Heart left ventricle (tissue), 16 donors: ENCODE results near the gene PRAMEF2. TPM values are rescaled to one million over a fixed set of nuclear protein-coding genes. Genes with fewer than 3 reads are reported as not detected.
"Not testable (repeated sequence)": the region's sequence is repeated elsewhere in the genome, so short reads cannot be mapped to it uniquely, and the experiment has no call there.

ENCODE experiments used
- ATAC-seq, 4 donors: fragments of 200-7000 bp; cut with Tn5 transposase; one replicate each; pipeline ENCODE4 v1.9.1; 2020 to 2022; ENCODE audit warnings: moderate library complexity in 4 of 4, mild to moderate bottlenecking in 3 of 4, moderate number of reproducible peaks in 1 of 4
- DNase-seq, 5 donors: peaks; one replicate each; pipeline ENCODE4 v3.0.0-alpha.2; 2020
- H3K27ac ChIP-seq, 12 donors: fragments of 200-600 bp; sonication (generic) in 4 of 12; one replicate each; pipeline versions ENCODE4 v1.5.0 to v1.8.0; 2016 to 2022; ENCODE audit warnings: mild to moderate bottlenecking in 2 of 12
- H3K27me3 ChIP-seq, 9 donors: fragments of 200-600 bp; sonication (generic) in 2 of 9; one replicate each; pipeline versions ENCODE4 v1.5.1 to v1.8.0; 2016 to 2022; ENCODE audit warnings: mild to moderate bottlenecking in 3 of 9
- H3K36me3 ChIP-seq, 9 donors: fragments of 200-600 bp; sonication (generic) in 2 of 9; one replicate each; pipeline versions ENCODE4 v1.5.0 to v1.8.0; 2018 to 2022; ENCODE audit warnings: mild to moderate bottlenecking in 2 of 9
- H3K4me1 ChIP-seq, 12 donors: fragments of 200-600 bp; sonication (generic) in 4 of 12; one replicate each; pipeline versions ENCODE4 v1.5.0 to v1.8.0; 2016 to 2022; ENCODE audit warnings: mild to moderate bottlenecking in 3 of 12
- H3K4me3 ChIP-seq, 12 donors: fragments of 200-600 bp; sonication (generic) in 4 of 12; one replicate each; pipeline versions ENCODE4 v1.5.0 to v1.8.0; 2017 to 2022; ENCODE audit warnings: mild to moderate bottlenecking in 9 of 12, moderate library complexity in 4 of 12
- H3K9me3 ChIP-seq, 12 donors: fragments of 200-600 bp; sonication (generic) in 4 of 12; one replicate each; pipeline versions ENCODE4 v1.5.0 to v1.8.0; 2016 to 2022; ENCODE audit warnings: mild to moderate bottlenecking in 1 of 12
- CTCF ChIP-seq, 12 donors: fragments of 200-600 bp; sonication (generic) in 4 of 12; IDR thresholded peaks; one replicate each; pipeline versions ENCODE4 v1.5.0 to v1.8.0; 2018 to 2022; ENCODE audit warnings: antibody characterized with exemption in 12 of 12, mild to moderate bottlenecking in 5 of 12
- POLR2A ChIP-seq, 2 donors: fragments of 450-650 bp; IDR thresholded peaks; one replicate each; pipeline ENCODE4 v1.6.1; 2017; ENCODE audit warnings: antibody characterized with exemption in 2 of 2, mild to moderate bottlenecking in 2 of 2, moderate library complexity in 2 of 2
- WGBS, 4 donors: extraction: QIAGEN DNeasy Blood & Tissue Kit in 2 of 4; methylation state at CpG; one replicate each; pipeline versions ENCODE4 v1.1.5 to v1.1.7; 2013 to 2018; 5-methylcytosine and 5-hydroxymethylcytosine counted together
- intact Hi-C, 10 donors: fragments of 100-400 bp; cut with DNase I; formaldehyde crosslinking; loops; one replicate each; pipeline versions ENCODE4 v1.11.1 to v1.14.2; 2022
- long read RNA-seq, 3 donors: library from polyadenylated mRNA; unstranded; transcript quantifications; one replicate each; pipeline ENCODE4 v2.0.0, GENCODE V29; 2020 to 2021
- polyA plus RNA-seq, 2 donors: library from polyadenylated mRNA; stranded (reverse); fragments of 200-250 nt; gene quantifications; one replicate each; pipeline ENCODE4 v1.2.3, GENCODE V29; 2013
- total RNA-seq, 9 donors: library from RNA; depleted of rRNA in 2 of 9; stranded (reverse); fragments of >200 nt in 2 of 9; fragmentation: NEBNext Ultra II Directional in 3 of 9; extraction: Animal tissue kit (Norgen Biotek cat#: 25700) in 3 of 9; gene quantifications; one replicate each; pipeline versions ENCODE4 v1.1.0 to v1.2.4, GENCODE V29; 2016 to 2023
- donor health status: ischemic (EF 13 %, LVEDD 7.1; RV severe dilation, severe dysfunction).
- donor health status: healthy with polysubstance abuse.
- donor health status: DM: no; HTN: yes; CAD: no.
- donor health status: DM: no; HTN: no; CAD: no.
- donor health status: ischemic (EF 25% LVEDD 6.9; RV normal size, moderate dysfunction).
- donor health status: ischemic (EF 25% LVEDD 5.7; RV mildly dilated, moderate dysfunction).
- donor health status: healthy.
- donor health status: DM: yes; HTN: yes; CAD: no.
- donor health status: ischemic (EF 35%, LVEDD 5.7; RV mildly dilated, moderate dysfunction).
- donor health status: nonischemic (EF 11% LVEDD 7.7; RV severe dilation, severe dysfunction).
- donor health status: DM: yes; HTN: yes; CAD: no.
- donor health status: PGD.
- donor health status: ischemic (EF 29% LVEDD 5.4; RV normal size, mild dysfunction).
- donor health status: nonischemic (EF 23%, LVEDD 6.1; RV moderate dilation, normal function).

PRAMEF2 gene
- total RNA-seq (not detected), polyA plus RNA-seq (not detected)
- long read RNA-seq, donor 1, result 0 reads
- long read RNA-seq, donor 2, result 0 reads
- long read RNA-seq, donor 3, result 0 reads

GRCh38 chr1:12856786-12857185, at the start of gene PRAMEF2:
PRAMEF2 (plus strand) TSS chr1:12857086; CDS start chr1:12859010, 1,924 bp downstream.
- H3K4me3 ChIP-seq, DNase-seq, intact Hi-C loops, H3K27ac ChIP-seq, H3K27me3 ChIP-seq, H3K36me3 ChIP-seq, H3K4me1 ChIP-seq, ATAC-seq, H3K9me3 ChIP-seq: not testable (repeated sequence)
- WGBS, 4 donors, result 30 to 83% (median 52%) methylated on average over 2 of the region's 2 CpGs

- DNase-seq (no peak), ATAC-seq (no peak)
- intact Hi-C loops, result no loop called here
- H3K9me3 ChIP-seq, result peaks cover 0 to 6% (median 0%) of the 10 kb centered on the region in 12 donors
- no peak for TF ChIP-seq POLR2A (IDR thresholded peaks at IDR 0.05)
- TF ChIP-seq CTCF (IDR thresholded peaks at IDR 0.05), result no peak
- no peak overlapping the region for H3K27ac ChIP-seq
- H3K4me1 ChIP-seq, result no peaks in the 10 kb centered on the region
- H3K36me3 ChIP-seq, result no peaks in the 10 kb centered on the region
- H3K4me3 ChIP-seq, result no peak overlapping the region
- 57 to 85% (median 79%) methylated on average over 1 of the region's 1 CpG for WGBS, 4 donors
- peaks cover 0 to 13% (median 0%) of the 10 kb centered on the region in 9 donors for H3K27me3 ChIP-seq
Observed at GRCh38 chr1:12809933-12810332, 47.0 kb upstream of the PRAMEF2 start.

GRCh38 chr1:12810691-12811408, 46.0 kb upstream of the PRAMEF2 start:
- Histone ChIP-seq H3K4me1 (no peaks in the 10 kb centered on the region), H3K27me3 (peaks cover 0 to 13% (median 0%) of the 10 kb centered on the region in 9 donors), H3K27ac (no peak overlapping the region), H3K36me3 (no peaks in the 10 kb centered on the region), H3K9me3 (peaks cover 0 to 5% (median 0%) of the 10 kb centered on the region in 12 donors), H3K4me3 (no peak overlapping the region)
- no peak for DNase-seq
- intact Hi-C loops, result no loop called here
- no peak for TF ChIP-seq CTCF (IDR thresholded peaks at IDR 0.05)
- no peak for TF ChIP-seq POLR2A (IDR thresholded peaks at IDR 0.05)
- 56 to 69% (median 62%) methylated on average over 3 to 5 of the region's 5 CpGs for WGBS, 4 donors
- no peak for ATAC-seq

- intact Hi-C loops, result no loop called here
- H3K27ac ChIP-seq, result no peak overlapping the region
- no peaks in the 10 kb centered on the region for H3K4me1 ChIP-seq
- no peaks in the 10 kb centered on the region for H3K36me3 ChIP-seq
- no peak overlapping the region for H3K4me3 ChIP-seq
- 34 to 59% (median 51%) methylated on average over 2 of the region's 2 CpGs for WGBS, 4 donors
- ATAC-seq (no peak), DNase-seq (no peak)
- peaks cover 0 to 5% (median 0%) of the 10 kb centered on the region in 12 donors for H3K9me3 ChIP-seq
- H3K27me3 ChIP-seq, result peaks cover 0 to 13% (median 0%) of the 10 kb centered on the region in 9 donors
- no peak for TF ChIP-seq POLR2A (IDR thresholded peaks at IDR 0.05)
- no peak for TF ChIP-seq CTCF (IDR thresholded peaks at IDR 0.05)
Observed at GRCh38 chr1:12811409-12811784, 45.5 kb upstream of the PRAMEF2 start.

GRCh38 chr1:12819061-12819460, 37.8 kb upstream of the PRAMEF2 start:
- intact Hi-C loops, H3K36me3 ChIP-seq, H3K4me3 ChIP-seq, DNase-seq, H3K27me3 ChIP-seq, H3K4me1 ChIP-seq, H3K9me3 ChIP-seq, ATAC-seq, H3K27ac ChIP-seq: not testable (repeated sequence)
- WGBS, 4 donors, result 68 to 72% (median 69%) methylated on average over 6 of the region's 6 CpGs

GRCh38 chr1:12831310-12831709, 25.6 kb upstream of the PRAMEF2 start, which contains the start of gene PRAMEF11:
PRAMEF11 (minus strand) TSS chr1:12831410; CDS start chr1:12828789, 2,621 bp downstream.
- DNase-seq, intact Hi-C loops, H3K4me3 ChIP-seq, H3K27me3 ChIP-seq, H3K9me3 ChIP-seq, H3K4me1 ChIP-seq, ATAC-seq, H3K36me3 ChIP-seq, H3K27ac ChIP-seq: not testable (repeated sequence)
- WGBS, 4 donors, result 39 to 61% (median 54%) methylated on average over 3 of the region's 3 CpGs

- H3K36me3 ChIP-seq, H3K27ac ChIP-seq, H3K4me3 ChIP-seq, ATAC-seq, intact Hi-C loops, DNase-seq, H3K4me1 ChIP-seq, H3K27me3 ChIP-seq, H3K9me3 ChIP-seq: not testable (repeated sequence)
- WGBS, 4 donors, result 41 to 66% (median 54%) methylated on average over 2 of the region's 2 CpGs
Observed at GRCh38 chr1:12833251-12833650, 23.6 kb upstream of the PRAMEF2 start.

- 83 to 88% (median 84%) methylated on average over 7 of the region's 7 CpGs for WGBS, 4 donors
- intact Hi-C loops, H3K4me1 ChIP-seq, H3K27ac ChIP-seq, H3K27me3 ChIP-seq, ATAC-seq, H3K4me3 ChIP-seq, H3K36me3 ChIP-seq, H3K9me3 ChIP-seq, DNase-seq: not testable (repeated sequence)
Observed at GRCh38 chr1:12848620-12849019, 8.3 kb upstream of the PRAMEF2 start, which contains the start of gene HNRNPCL1. HNRNPCL1 (minus strand) TSS chr1:12848720; CDS start chr1:12848289, 431 bp downstream.
